GM10266 (cell line): ENCODE measurements around the gene MARCHF2.
A peak's percentile ranks its signal among the peaks of the same experiment; 100 is the strongest.

Source experiments
- DNase-seq: peaks from one replicate; pipeline ENCODE4 v3.0.0; 2012; ENCODE audit errors: extremely low spot score
- TF ChIP-seq, protein P1 (sequence below): IDR thresholded peaks from 2 replicates; pipeline ENCODE4 v1.5.1; 2012; ENCODE audit warnings: mild to moderate bottlenecking, low read depth; ENCODE audit not compliant: control insufficient read depth, insufficient read depth; ENCODE audit errors: missing control alignments

Gene MARCHF2

DNA sequence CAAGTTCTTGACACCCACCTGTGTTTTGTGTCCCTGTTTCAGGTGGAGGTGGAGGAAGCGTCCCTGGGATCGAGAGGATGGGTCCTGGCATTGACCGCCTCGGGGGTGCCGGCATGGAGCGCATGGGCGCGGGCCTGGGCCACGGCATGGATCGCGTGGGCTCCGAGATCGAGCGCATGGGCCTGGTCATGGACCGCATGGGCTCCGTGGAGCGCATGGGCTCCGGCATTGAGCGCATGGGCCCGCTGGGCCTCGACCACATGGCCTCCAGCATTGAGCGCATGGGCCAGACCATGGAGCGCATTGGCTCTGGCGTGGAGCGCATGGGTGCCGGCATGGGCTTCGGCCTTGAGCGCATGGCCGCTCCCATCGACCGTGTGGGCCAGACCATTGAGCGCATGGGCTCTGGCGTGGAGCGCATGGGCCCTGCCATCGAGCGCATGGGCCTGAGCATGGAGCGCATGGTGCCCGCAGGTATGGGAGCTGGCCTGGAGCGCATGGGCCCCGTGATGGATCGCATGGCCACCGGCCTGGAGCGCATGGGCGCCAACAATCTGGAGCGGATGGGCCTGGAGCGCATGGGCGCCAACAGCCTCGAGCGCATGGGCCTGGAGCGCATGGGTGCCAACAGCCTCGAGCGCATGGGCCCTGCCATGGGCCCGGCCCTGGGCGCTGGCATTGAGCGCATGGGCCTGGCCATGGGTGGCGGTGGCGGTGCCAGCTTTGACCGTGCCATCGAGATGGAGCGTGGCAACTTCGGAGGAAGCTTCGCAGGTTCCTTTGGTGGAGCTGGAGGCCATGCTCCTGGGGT, 72.7 kb downstream of the MARCHF2 start:
- DNase-seq, result no peak
- TF ChIP-seq, protein P1, sequence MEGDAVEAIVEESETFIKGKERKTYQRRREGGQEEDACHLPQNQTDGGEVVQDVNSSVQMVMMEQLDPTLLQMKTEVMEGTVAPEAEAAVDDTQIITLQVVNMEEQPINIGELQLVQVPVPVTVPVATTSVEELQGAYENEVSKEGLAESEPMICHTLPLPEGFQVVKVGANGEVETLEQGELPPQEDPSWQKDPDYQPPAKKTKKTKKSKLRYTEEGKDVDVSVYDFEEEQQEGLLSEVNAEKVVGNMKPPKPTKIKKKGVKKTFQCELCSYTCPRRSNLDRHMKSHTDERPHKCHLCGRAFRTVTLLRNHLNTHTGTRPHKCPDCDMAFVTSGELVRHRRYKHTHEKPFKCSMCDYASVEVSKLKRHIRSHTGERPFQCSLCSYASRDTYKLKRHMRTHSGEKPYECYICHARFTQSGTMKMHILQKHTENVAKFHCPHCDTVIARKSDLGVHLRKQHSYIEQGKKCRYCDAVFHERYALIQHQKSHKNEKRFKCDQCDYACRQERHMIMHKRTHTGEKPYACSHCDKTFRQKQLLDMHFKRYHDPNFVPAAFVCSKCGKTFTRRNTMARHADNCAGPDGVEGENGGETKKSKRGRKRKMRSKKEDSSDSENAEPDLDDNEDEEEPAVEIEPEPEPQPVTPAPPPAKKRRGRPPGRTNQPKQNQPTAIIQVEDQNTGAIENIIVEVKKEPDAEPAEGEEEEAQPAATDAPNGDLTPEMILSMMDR, result no peak

DNA sequence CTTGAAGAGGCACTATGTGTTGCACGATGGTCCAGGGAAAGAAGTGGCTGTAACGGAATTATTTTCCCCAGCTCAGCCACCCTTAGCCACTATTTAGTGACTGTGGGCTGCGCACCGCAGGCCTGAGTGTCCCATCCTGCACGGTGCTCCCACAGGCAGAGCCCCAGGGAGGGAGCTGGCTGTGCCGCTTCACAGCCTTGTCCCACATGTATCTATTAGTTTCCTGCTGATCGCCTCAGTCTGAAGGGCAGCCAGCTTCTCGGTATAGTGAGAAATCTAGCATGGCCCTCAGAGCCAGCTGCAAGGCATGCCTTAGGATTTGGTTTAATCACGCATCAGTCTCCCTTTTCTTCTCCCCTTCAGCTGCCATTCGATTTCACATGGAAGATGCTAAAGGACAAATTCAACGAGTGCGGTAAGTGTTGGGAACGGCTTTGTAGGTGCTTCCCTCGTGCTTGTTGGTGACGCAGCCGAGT, 73.6 kb downstream of the MARCHF2 start:
- DNase-seq, result peak; percentile 12
- TF ChIP-seq, protein P1, result no peak

DNA sequence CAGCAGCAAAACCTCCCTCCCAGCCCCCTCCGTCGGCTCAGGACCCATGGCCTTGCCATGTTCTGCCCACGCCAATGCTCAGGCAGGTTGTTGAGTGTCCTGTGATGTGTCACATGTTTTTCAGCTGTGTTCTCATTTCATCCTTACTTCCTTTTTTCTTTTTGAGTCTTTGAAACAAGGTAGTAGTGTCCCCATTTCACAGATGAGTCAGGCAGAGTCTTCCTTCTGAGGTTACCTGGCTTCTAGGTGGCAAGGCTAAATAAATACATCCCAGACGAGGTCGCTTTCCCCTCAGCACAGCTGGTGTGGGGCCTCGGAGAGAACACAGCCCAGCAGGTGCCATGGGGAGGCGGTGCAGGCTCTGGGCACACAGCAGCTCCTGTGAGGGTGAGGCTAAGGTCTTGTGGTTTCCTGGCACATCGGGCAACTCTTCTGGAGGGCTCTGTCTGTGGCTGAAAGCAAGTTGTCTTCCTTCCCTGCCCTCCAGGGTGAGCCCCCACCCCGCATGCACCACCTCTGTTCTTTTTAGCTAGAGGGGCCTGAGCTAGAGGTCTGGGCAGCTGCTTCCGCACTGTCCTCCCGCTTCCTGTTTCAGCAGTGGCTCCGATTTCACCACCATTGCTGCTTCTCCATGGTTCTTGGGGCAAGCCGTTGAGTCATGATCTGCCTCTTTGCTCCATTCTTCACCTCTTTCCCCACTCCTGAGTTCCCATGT, 74.2 kb downstream of the MARCHF2 start:
- TF ChIP-seq, protein P1, result peak; percentile 8
- DNase-seq, result peak; percentile 43

DNA sequence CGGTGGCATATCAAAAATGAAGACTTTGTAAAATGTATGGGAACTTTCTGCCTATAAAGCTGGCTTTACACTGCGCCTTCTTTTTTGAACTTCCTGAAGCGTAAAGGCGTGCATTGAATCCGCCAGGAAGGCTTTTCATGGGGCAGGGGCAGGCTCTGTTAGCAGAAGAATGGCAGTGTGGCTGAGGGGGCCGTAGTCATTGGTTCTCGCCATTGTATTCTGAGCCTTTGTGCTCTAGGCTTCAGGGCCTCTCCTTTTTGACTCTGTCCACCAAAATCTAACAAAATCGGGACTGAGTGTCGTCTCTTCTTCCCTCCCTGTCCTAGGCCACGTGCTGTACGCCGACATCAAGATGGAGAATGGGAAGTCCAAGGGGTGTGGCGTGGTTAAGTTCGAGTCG, 75.3 kb downstream of the MARCHF2 start:
- TF ChIP-seq, protein P1, result no peak

More for the DNA sequence above, 75.3 kb downstream of the MARCHF2 start:
- DNase-seq, result no peak
